HepG2 (cell line): ENCODE data around the gene HSPA1B. TPM values are rescaled to one million over a fixed set of nuclear protein-coding genes. Genes with fewer than 3 reads are reported as not detected.

Experiments used
- CENPT ChIP-seq: sonication (generic); formaldehyde crosslinking; IDR thresholded peaks from 2 replicates; pipeline ENCODE4 v1.8.0; 2022; ENCODE audit warnings: low read depth, mild to moderate bottlenecking, moderate library complexity, missing genetic modification reagents
- ESRRA ChIP-seq: sonication (generic); formaldehyde crosslinking; IDR thresholded peaks from 2 replicates; pipeline ENCODE4 v1.5.1; 2020; ENCODE audit warnings: mild to moderate bottlenecking, low read depth, missing genetic modification reagents
- FOSL1 ChIP-seq: sonication (generic); formaldehyde crosslinking; IDR thresholded peaks from 2 replicates; pipeline ENCODE4 v1.9.0; 2021; ENCODE audit warnings: missing genetic modification reagents, borderline replicate concordance
- KAT2B ChIP-seq: fragments of 150-350 bp; IDR thresholded peaks from 2 replicates; pipeline ENCODE4 v1.6.1; 2014; ENCODE audit warnings: low read depth, low read length, borderline replicate concordance
- KLF15 ChIP-seq: sonication (generic); formaldehyde crosslinking; IDR thresholded peaks from 2 replicates; pipeline ENCODE4 v1.8.1; 2023; ENCODE audit warnings: borderline replicate concordance, mild to moderate bottlenecking, inconsistent platforms, missing genetic modification reagents, mixed read lengths
- MAZ ChIP-seq, 2 experiments: sonication (generic) in 1 of 2; formaldehyde crosslinking in 1 of 2; IDR thresholded peaks; 2 replicates each; pipeline versions ENCODE4 v1.5.0 to v1.6.1; 2012 to 2020; ENCODE audit warnings: low read depth in 2 of 2, mild to moderate bottlenecking in 2 of 2, borderline replicate concordance in 1 of 2, improper control_type of control experiment in 1 of 2, low read length in 1 of 2, missing genetic modification reagents in 1 of 2, moderate library complexity in 1 of 2
- MNT ChIP-seq: fragments of 450-650 bp; IDR thresholded peaks from 2 replicates; pipeline ENCODE4 v1.6.1; 2016
- MXD3 ChIP-seq: IDR thresholded peaks from 2 replicates; pipeline ENCODE4 v1.6.1; 2016; ENCODE audit warnings: mild to moderate bottlenecking, missing biosample characterization, missing genetic modification reagents
- RERE ChIP-seq: IDR thresholded peaks from 2 replicates; pipeline ENCODE4 v1.6.1; 2016; ENCODE audit warnings: low read depth, missing genetic modification reagents, missing compliant biosample characterization
- RORA ChIP-seq: sonication (generic); formaldehyde crosslinking; IDR thresholded peaks from 2 replicates; pipeline ENCODE4 v1.5.0; 2020; ENCODE audit warnings: mild to moderate bottlenecking, missing genetic modification reagents, moderate library complexity
- SALL1 ChIP-seq: sonication (generic); formaldehyde crosslinking; IDR thresholded peaks from 2 replicates; pipeline ENCODE4 v1.8.0; 2022; ENCODE audit warnings: mild to moderate bottlenecking, missing genetic modification reagents
- TMF1 ChIP-seq: sonication (generic); formaldehyde crosslinking; IDR thresholded peaks from 2 replicates; pipeline ENCODE4 v1.8.1; 2022; ENCODE audit warnings: low read depth, missing genetic modification reagents
- U2AF1 ChIP-seq: fragments of 200-400 bp; formaldehyde crosslinking; optimal IDR thresholded peaks from 2 replicates; pipeline ENCODE3; 2017; ENCODE audit warnings: mild to moderate bottlenecking, low read depth, low read length
- ZC3H13 ChIP-seq: sonication (generic); formaldehyde crosslinking; IDR thresholded peaks from 2 replicates; pipeline ENCODE4 v1.8.1; 2023; ENCODE audit warnings: mild to moderate bottlenecking, missing genetic modification reagents, moderate library complexity
- ZHX1 ChIP-seq: sonication (generic); formaldehyde crosslinking; IDR thresholded peaks from 2 replicates; pipeline ENCODE4 v1.8.1; 2022; ENCODE audit warnings: low read depth, mild to moderate bottlenecking, missing genetic modification reagents
- ZNF580 ChIP-seq: IDR thresholded peaks from 2 replicates; pipeline ENCODE4 v1.6.1; 2016; ENCODE audit warnings: low read depth, borderline replicate concordance
- ZNF816 ChIP-seq: sonication (generic); formaldehyde crosslinking; IDR thresholded peaks from 2 replicates; pipeline ENCODE4 v1.8.0; 2022; ENCODE audit warnings: missing genetic modification reagents, mild to moderate bottlenecking, borderline replicate concordance
- polyA plus RNA-seq, 8 experiments: library from polyadenylated mRNA; depleted of rRNA in 3 of 8; stranded (reverse) in 7 of 8; unstranded in 1 of 8; fragments of >200 nt; fragmentation: Illumina TruSeq in 4 of 8; extraction: Trizol in 4 of 8; gene quantifications; 2 replicates each; pipeline versions ENCODE4 v1.2.1 to v1.2.3, GENCODE V29; 2011 to 2016; ENCODE audit warnings: low read depth in 4 of 8, missing spikeins in 1 of 8, mixed read lengths in 1 of 8; ENCODE audit not compliant: insufficient read depth in 1 of 8
- total RNA-seq, 5 experiments: library from RNA; depleted of rRNA; stranded (reverse); fragments of >200 nt; fragmentation: Illumina TruSeq; extraction: Trizol; gene quantifications; 2 replicates each; pipeline ENCODE4 v1.2.3, GENCODE V29; 2016; ENCODE audit warnings: low read depth in 1 of 5

HSPA1B gene
- total and polyA plus RNA-seq, 2 of the 13 experiments (the other 11 are each of a cell fraction or from before 2014, with no cell fraction given) = 26.0 to 186 TPM

- TF ChIP-seq ZHX1 (CRISPR knock-in tag) = 0 out of 2 replicates have a peak, but pooled peaks have one; percentile 41
- peak; percentile 66 for TF ChIP-seq SALL1 (CRISPR knock-in tag)
- TF ChIP-seq ZNF816 = 0 out of 2 replicates have a peak, but pooled peaks have one; percentile 65
- no peak for TF ChIP-seq U2AF1
- 0 out of 2 replicates have a peak, but pooled peaks have one; percentile 40 for TF ChIP-seq ZC3H13 (CRISPR knock-in tag)
- no peak; the same call in 1 of the 2 replicates for TF ChIP-seq RERE
- TF ChIP-seq CENPT (CRISPR knock-in tag) = 0 out of 2 replicates have a peak, but pooled peaks have one; percentile 33
- TF ChIP-seq FOSL1 = no peak
- TF ChIP-seq KAT2B = no peak
- TF ChIP-seq ZNF580 (CRISPR knock-in tag) = peak; percentile 43; the same call in 1 of the 2 replicates
- no peak for TF ChIP-seq MNT
- TF ChIP-seq KLF15 = no peak
- no peak for TF ChIP-seq RORA (CRISPR knock-in tag)
- TF ChIP-seq TMF1 = no peak
- no peak for TF ChIP-seq ESRRA
- no peak for TF ChIP-seq MXD3 (CRISPR knock-in tag)
- TF ChIP-seq MAZ (IDR thresholded peaks at IDR 0.05; ENCODE audit: borderline replicate concordance, low read depth, low read length) = peak; percentile 86; the same call in 1 of the 2 replicates
- TF ChIP-seq MAZ (CRISPR knock-in tag; IDR thresholded peaks at IDR 0.05; ENCODE audit: low read depth) = peak; percentile 40; the same call in 1 of the 2 replicates
Observed at GRCh38 chr6:31815025-31815838, 12.3 kb upstream of the HSPA1B start, which contains the start of the genes HSPA1A and HSPA1L (continued).
